ENCODE measurements around the gene HCRTR1. TPM values are rescaled to one million over a fixed set of nuclear protein-coding genes. Genes with fewer than 3 reads are reported as not detected.
A peak's percentile ranks its signal among the peaks of the same experiment; 100 is the strongest.

HCRTR1 gene
- total RNA-seq, 6 donors from 2014 or later, result 2.1 TPM; not detected in 5

GRCh38 chr1:31671147-31671546, 53.7 kb downstream of the HCRTR1 start:
- DNase-seq (no peak), ATAC-seq (ENCODE audit: low FRiP score in 2 of 2) (no peak)
- Histone ChIP-seq H3K4me1 (peaks cover 16 to 27% (median 22%) of the 10 kb centered on the region in 4 donors), H3K36me3 (no peaks in the 10 kb centered on the region), H3K27me3 (no peaks in the 10 kb centered on the region), H3K4me3 (no peak overlapping the region), H3K27ac (peak overlapping the region in 1 of 4 donors; percentile 70), H3K9me3 (no peaks in the 10 kb centered on the region)
- TF ChIP-seq CTCF (IDR thresholded peaks at IDR 0.05) (no peak), EP300 (IDR thresholded peaks at IDR 0.05) (no peak), POLR2A (IDR thresholded peaks at IDR 0.05) (no peak), POLR2AphosphoS5 (IDR thresholded peaks at IDR 0.05) (no peak)
- 93 to 97% methylated on average over 10 to 11 of the region's 11 CpGs for WGBS, 2 donors

GRCh38 chr1:31671561-31672201, 54.2 kb downstream of the HCRTR1 start:
- H3K9me3 ChIP-seq, result no peaks in the 10 kb centered on the region
- H3K36me3 ChIP-seq, result no peaks in the 10 kb centered on the region
- no peak overlapping the region for H3K4me3 ChIP-seq
- H3K27ac ChIP-seq, result no peak overlapping the region
- WGBS, 2 donors, result 82 to 84% methylated on average over 4 to 8 of the region's 8 CpGs
- DNase-seq (no peak), ATAC-seq (ENCODE audit: low FRiP score in 2 of 2) (no peak)
- peaks cover 16 to 22% (median 19%) of the 10 kb centered on the region in 4 donors for H3K4me1 ChIP-seq
- TF ChIP-seq CTCF (IDR thresholded peaks at IDR 0.05), result no peak
- no peak for TF ChIP-seq POLR2A (IDR thresholded peaks at IDR 0.05)
- TF ChIP-seq EP300 (IDR thresholded peaks at IDR 0.05), result no peak
- no peak for TF ChIP-seq POLR2AphosphoS5 (IDR thresholded peaks at IDR 0.05)
- no peaks in the 10 kb centered on the region for H3K27me3 ChIP-seq

- no peak for DNase-seq
- WGBS, 2 donors, result 82 to 91% methylated on average over 10 to 12 of the region's 13 CpGs
Observed at GRCh38 chr1:31672986-31673385, 55.5 kb downstream of the HCRTR1 start.

GRCh38 chr1:31673433-31673832, 55.9 kb downstream of the HCRTR1 start:
- H3K4me3 ChIP-seq, result no peak overlapping the region
- DNase-seq (no peak), ATAC-seq (ENCODE audit: low FRiP score in 2 of 2) (no peak)
- WGBS, 2 donors, result 87 to 95% methylated on average over 9 of the region's 9 CpGs
- H3K9me3 ChIP-seq, result no peaks in the 10 kb centered on the region
- no peak overlapping the region for H3K27ac ChIP-seq
- peaks cover 15 to 22% (median 15%) of the 10 kb centered on the region in 4 donors for H3K4me1 ChIP-seq
- TF ChIP-seq CTCF (IDR thresholded peaks at IDR 0.05) (no peak), POLR2A (IDR thresholded peaks at IDR 0.05) (no peak), POLR2AphosphoS5 (IDR thresholded peaks at IDR 0.05) (no peak), EP300 (IDR thresholded peaks at IDR 0.05) (no peak)
- H3K27me3 ChIP-seq, result no peaks in the 10 kb centered on the region
- no peaks in the 10 kb centered on the region for H3K36me3 ChIP-seq

More at GRCh38 chr1:31672986-31673385, 55.5 kb downstream of the HCRTR1 start:
- H3K4me3 ChIP-seq, result no peak overlapping the region
- no peak for ATAC-seq (ENCODE audit: low FRiP score in 2 of 2)
- TF ChIP-seq POLR2AphosphoS5 (IDR thresholded peaks at IDR 0.05), result no peak
- no peak for TF ChIP-seq CTCF (IDR thresholded peaks at IDR 0.05)
- TF ChIP-seq EP300 (IDR thresholded peaks at IDR 0.05), result no peak
- no peak for TF ChIP-seq POLR2A (IDR thresholded peaks at IDR 0.05)
- no peak overlapping the region for H3K27ac ChIP-seq
- H3K27me3 ChIP-seq, result no peaks in the 10 kb centered on the region
- H3K9me3 ChIP-seq, result no peaks in the 10 kb centered on the region
- peaks cover 15 to 22% (median 15%) of the 10 kb centered on the region in 4 donors for H3K4me1 ChIP-seq
- no peaks in the 10 kb centered on the region for H3K36me3 ChIP-seq

- WGBS, 2 donors, result 70 to 90% methylated on average over 8 of the region's 8 CpGs
- no peak for ATAC-seq (ENCODE audit: low FRiP score in 2 of 2)
- TF ChIP-seq POLR2A (IDR thresholded peaks at IDR 0.05), result no peak
- TF ChIP-seq CTCF (IDR thresholded peaks at IDR 0.05), result no peak
- no peak for TF ChIP-seq EP300 (IDR thresholded peaks at IDR 0.05)
- TF ChIP-seq POLR2AphosphoS5 (IDR thresholded peaks at IDR 0.05), result no peak
Observed at GRCh38 chr1:31674626-31675025, 57.1 kb downstream of the HCRTR1 start.

More at GRCh38 chr1:31674626-31675025, 57.1 kb downstream of the HCRTR1 start:
- DNase-seq, result no peak
- Histone ChIP-seq H3K4me1 (peaks cover 10 to 17% (median 12%) of the 10 kb centered on the region in 4 donors), H3K9me3 (no peaks in the 10 kb centered on the region), H3K27me3 (no peaks in the 10 kb centered on the region), H3K4me3 (no peak overlapping the region), H3K27ac (no peak overlapping the region), H3K36me3 (peaks cover 0 to 2% (median 0%) of the 10 kb centered on the region in 4 donors)

Measured in upper lobe of left lung (tissue), 6 donors.